DND-41 (cell line): ENCODE data around the gene AATK.

ENCODE experiments used
- EZH2 ChIP-seq: IDR thresholded peaks from 3 replicates; pipeline ENCODE4 v1.6.1; 2012; ENCODE audit warnings: borderline replicate concordance, low read depth, mild to moderate bottlenecking, moderate library complexity, low read length, inconsistent platforms; ENCODE audit not compliant: severe bottlenecking
- TF ChIP-seq, protein P1 (sequence below): IDR thresholded peaks from 2 replicates; pipeline ENCODE4 v1.5.1; 2012; ENCODE audit warnings: borderline replicate concordance, low read length, moderate library complexity, mild to moderate bottlenecking; ENCODE audit not compliant: poor library complexity, severe bottlenecking; ENCODE audit errors: extremely low read depth

DNA sequence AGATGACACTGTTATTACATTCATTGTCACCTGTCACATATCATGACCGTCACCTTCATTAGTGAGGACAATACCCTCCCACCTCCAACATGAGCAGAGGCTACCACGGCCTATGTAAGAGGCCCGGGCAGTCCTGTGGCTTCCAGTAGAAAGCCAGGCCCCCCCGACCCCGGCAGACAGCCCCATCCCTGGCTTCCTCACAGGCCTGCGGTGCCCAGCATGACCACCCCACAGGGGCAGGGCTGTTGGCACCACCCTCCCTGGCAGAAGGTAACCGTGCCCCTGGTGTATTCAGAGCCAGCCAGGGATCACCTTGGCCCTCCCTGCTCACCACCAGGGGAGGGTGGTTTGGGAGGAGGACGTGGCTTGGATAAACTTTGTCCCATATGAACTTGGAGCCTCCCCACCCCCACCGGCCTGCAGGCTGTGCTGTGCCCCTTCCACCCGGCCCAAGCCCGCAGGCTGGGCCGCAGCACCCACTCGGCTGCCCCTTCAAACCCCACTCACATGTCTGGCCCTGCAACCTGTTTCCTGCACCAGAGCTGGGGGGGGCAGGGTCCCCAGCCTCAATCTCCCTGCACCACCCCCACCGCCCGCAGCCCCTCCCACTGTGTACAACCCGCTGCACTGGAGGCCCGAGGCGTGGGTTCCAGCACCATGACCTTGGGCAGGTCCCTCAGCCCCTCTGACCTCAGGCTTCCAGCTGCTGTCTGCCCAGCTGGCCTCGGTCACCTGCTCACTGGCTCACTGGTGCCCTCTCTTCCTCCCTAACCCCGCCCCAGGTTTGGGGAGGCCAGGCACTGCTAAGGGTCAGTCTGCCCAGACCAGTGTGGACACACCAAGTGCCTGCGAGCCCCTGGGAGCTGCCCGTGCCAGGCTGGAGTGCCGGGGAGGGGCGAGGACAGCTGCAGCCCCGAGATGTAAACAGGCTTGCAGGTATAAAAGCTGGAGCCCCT is 12.4 kb upstream of the AATK start:
- TF ChIP-seq, protein P1, sequence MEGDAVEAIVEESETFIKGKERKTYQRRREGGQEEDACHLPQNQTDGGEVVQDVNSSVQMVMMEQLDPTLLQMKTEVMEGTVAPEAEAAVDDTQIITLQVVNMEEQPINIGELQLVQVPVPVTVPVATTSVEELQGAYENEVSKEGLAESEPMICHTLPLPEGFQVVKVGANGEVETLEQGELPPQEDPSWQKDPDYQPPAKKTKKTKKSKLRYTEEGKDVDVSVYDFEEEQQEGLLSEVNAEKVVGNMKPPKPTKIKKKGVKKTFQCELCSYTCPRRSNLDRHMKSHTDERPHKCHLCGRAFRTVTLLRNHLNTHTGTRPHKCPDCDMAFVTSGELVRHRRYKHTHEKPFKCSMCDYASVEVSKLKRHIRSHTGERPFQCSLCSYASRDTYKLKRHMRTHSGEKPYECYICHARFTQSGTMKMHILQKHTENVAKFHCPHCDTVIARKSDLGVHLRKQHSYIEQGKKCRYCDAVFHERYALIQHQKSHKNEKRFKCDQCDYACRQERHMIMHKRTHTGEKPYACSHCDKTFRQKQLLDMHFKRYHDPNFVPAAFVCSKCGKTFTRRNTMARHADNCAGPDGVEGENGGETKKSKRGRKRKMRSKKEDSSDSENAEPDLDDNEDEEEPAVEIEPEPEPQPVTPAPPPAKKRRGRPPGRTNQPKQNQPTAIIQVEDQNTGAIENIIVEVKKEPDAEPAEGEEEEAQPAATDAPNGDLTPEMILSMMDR: no peak
- TF ChIP-seq EZH2: no peak
